ENCODE results near the gene ARHGAP9. TPM values are rescaled to one million over a fixed set of nuclear protein-coding genes. Genes with fewer than 3 reads are reported as not detected.

The ARHGAP9 gene
- total RNA-seq, 1 donor from 2014 or later = 1.1 TPM

DNA sequence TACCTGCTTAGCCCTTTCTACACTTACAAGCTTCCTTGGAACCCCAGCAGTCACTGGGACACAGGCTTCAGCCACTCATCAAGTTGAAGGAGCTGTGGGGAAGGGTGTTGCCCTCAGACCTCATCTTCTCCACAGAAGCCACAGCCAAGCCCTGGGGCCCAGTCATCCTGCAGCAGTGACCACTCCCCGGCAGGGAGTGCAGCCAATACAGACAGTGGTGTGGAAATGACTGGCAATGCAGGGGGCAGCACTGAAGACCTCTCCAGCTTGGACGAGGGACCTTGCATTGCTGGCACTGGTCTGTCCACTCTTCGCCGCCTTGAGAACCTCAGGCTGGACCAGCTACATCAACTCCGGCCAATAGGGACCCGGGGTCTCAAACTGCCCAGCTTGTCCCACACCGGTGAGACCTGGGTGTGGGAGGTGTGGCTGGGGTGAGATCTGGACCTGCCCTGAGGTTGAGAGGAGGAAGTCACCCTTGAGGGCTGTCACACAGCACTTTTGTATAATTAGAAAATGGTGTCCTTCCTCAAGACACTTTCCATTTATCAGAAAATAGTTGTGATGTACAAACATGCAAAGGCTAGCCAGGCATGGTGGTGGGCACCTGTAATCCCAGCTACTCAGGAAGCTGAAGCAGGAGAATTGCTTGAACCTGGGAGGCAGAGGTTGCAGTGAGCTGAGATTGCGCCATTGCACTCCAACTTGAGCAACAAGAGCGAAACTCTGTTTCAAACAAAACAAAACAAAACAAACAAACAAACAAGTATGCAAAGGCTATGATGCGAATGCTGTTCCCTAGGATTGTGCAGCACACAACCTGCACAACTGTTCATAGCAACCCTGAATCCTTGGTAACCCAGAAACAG lies 10.1 kb downstream of the ARHGAP9 start:
- TF ChIP-seq, protein P1, sequence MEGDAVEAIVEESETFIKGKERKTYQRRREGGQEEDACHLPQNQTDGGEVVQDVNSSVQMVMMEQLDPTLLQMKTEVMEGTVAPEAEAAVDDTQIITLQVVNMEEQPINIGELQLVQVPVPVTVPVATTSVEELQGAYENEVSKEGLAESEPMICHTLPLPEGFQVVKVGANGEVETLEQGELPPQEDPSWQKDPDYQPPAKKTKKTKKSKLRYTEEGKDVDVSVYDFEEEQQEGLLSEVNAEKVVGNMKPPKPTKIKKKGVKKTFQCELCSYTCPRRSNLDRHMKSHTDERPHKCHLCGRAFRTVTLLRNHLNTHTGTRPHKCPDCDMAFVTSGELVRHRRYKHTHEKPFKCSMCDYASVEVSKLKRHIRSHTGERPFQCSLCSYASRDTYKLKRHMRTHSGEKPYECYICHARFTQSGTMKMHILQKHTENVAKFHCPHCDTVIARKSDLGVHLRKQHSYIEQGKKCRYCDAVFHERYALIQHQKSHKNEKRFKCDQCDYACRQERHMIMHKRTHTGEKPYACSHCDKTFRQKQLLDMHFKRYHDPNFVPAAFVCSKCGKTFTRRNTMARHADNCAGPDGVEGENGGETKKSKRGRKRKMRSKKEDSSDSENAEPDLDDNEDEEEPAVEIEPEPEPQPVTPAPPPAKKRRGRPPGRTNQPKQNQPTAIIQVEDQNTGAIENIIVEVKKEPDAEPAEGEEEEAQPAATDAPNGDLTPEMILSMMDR (IDR thresholded peaks at IDR 0.05; ENCODE audit: insufficient read depth, low read length, poor library complexity, severe bottlenecking) = no peak
- H3K36me3 ChIP-seq (ENCODE audit: control insufficient read depth, insufficient read depth, low read length) = no peaks in the 10 kb centered on the region
- H3K4me3 ChIP-seq (ENCODE audit: low read depth, low read length) = no peak overlapping the region
- DNase-seq (ENCODE audit: low read depth) = no peak
- peaks cover 52% of the 10 kb centered on the region for H3K27me3 ChIP-seq (ENCODE audit: control insufficient read depth, insufficient read depth, low read length)

DNA sequence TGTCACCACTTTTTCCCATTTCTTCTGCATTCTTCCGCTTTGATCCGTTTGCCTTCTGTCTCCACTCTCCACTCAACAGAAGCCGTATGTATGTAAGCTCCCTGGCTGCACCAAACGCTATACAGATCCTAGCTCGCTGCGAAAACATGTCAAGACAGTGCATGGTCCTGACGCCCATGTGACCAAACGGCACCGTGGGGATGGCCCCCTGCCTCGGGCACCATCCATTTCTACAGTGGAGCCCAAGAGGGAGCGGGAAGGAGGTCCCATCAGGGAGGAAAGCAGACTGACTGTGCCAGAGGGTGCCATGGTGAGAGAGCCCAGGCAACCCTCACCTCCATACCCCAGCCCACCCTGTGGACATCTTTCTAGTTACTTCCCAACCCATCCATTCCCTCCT lies 11.8 kb downstream of the ARHGAP9 start:
- DNase-seq (ENCODE audit: low read depth) = no peak
- Histone ChIP-seq H3K4me3 (ENCODE audit: low read depth, low read length) (no peak overlapping the region), H3K27me3 (ENCODE audit: control insufficient read depth, insufficient read depth, low read length) (peaks cover 42% of the 10 kb centered on the region), H3K36me3 (ENCODE audit: control insufficient read depth, insufficient read depth, low read length) (no peaks in the 10 kb centered on the region)
- TF ChIP-seq, protein P1 (IDR thresholded peaks at IDR 0.05; ENCODE audit: insufficient read depth, low read length, poor library complexity, severe bottlenecking) = no peak

DNA sequence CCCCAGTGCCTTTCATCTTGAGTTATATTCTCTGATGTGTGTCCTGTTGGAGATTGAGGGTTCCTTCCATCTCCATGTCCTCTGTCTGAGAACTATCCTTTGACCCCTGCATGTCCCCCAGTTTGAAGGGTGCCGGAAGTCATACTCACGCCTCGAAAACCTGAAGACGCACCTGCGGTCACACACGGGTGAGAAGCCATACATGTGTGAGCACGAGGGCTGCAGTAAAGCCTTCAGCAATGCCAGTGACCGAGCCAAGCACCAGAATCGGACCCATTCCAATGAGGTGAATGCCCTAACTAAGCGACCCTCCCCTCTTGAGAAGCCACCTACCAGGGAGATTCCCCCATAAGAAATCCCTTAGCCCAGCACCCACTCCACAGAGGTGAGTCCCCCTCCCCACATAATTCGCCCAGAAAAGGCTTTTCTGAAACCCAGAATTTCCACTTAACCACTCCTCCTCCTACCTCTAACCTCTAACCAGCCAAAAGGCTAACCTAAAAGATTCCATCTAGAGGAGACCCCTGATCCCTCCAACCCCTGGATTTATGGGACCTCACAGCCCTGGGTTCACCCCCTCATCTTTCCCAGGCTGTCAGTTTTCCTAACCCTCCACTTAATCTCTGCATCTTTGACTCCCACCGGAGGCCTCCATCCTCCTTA lies 12.3 kb downstream of the ARHGAP9 start:
- no peak for DNase-seq (ENCODE audit: low read depth)
- Histone ChIP-seq H3K36me3 (ENCODE audit: control insufficient read depth, insufficient read depth, low read length) (no peaks in the 10 kb centered on the region), H3K4me3 (ENCODE audit: low read depth, low read length) (no peak overlapping the region), H3K27me3 (ENCODE audit: control insufficient read depth, insufficient read depth, low read length) (peaks cover 38% of the 10 kb centered on the region)
- TF ChIP-seq, protein P1 (IDR thresholded peaks at IDR 0.05; ENCODE audit: insufficient read depth, low read length, poor library complexity, severe bottlenecking) = no peak

DNA sequence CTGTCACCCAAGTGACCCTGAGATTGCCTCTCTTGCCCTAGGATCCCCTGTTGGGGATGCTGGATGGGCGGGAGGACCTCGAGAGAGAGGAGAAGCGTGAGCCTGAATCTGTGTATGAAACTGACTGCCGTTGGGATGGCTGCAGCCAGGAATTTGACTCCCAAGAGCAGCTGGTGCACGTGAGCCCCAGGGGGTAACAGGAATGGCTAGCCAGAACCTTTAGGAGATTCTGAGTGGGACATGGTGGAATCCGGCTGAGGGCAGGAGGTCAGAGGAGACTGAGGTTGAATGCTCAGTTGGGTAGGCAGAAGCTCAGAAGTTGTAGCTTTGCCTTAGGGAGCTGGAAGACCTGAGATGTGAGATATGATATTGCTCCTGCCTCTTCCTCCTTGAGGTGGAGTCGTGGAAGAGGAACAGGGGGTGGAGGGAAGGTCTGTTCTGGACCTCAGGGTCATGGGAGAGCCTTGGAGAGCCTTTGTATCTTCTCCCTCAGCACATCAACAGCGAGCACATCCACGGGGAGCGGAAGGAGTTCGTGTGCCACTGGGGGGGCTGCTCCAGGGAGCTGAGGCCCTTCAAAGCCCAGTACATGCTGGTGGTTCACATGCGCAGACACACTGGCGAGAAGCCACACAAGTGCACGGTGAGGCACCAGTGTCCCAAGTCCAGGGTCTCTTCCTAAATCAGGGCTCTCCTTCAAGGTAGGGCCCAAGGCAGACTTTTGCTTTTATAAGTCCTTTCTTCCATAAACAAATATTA lies 13.7 kb downstream of the ARHGAP9 start:
- Histone ChIP-seq H3K36me3 (ENCODE audit: control insufficient read depth, insufficient read depth, low read length) (no peaks in the 10 kb centered on the region), H3K4me3 (ENCODE audit: low read depth, low read length) (no peak overlapping the region), H3K27me3 (ENCODE audit: control insufficient read depth, insufficient read depth, low read length) (peaks cover 29% of the 10 kb centered on the region)
- TF ChIP-seq, protein P1 (IDR thresholded peaks at IDR 0.05; ENCODE audit: insufficient read depth, low read length, poor library complexity, severe bottlenecking) = no peak
- no peak for DNase-seq (ENCODE audit: low read depth)

DNA sequence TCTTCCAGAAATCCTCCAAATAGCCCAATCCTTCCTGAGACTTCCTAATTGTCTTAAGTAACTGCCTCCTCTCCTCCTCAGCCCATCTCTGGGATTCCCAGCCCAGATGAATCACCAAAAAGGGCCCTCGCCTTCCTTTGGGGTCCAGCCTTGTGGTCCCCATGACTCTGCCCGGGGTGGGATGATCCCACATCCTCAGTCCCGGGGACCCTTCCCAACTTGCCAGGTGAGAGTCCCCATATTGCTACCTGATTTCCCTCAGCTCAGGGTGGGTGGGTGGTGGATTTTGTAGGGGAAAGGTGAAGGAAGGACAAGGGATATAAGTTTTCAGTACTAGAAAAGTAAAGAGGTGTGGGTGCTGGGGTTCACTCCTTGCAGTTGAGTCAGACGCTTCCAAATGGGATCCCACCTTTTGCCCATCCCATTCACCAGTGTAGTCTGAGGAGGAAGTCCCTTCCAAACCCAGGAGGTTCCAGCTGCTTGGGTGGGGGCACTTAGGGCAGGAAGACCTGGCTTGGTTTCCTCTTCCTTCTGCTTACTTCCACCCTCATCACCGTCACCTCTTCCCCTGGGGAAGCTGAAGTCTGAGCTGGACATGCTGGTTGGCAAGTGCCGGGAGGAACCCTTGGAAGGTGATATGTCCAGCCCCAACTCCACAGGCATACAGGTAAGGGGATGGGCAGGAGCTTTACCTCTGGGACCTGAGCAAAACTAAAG lies 14.5 kb downstream of the ARHGAP9 start:
- Histone ChIP-seq H3K36me3 (ENCODE audit: control insufficient read depth, insufficient read depth, low read length) (no peaks in the 10 kb centered on the region), H3K4me3 (ENCODE audit: low read depth, low read length) (no peak overlapping the region), H3K27me3 (ENCODE audit: control insufficient read depth, insufficient read depth, low read length) (peaks cover 24% of the 10 kb centered on the region)
- no peak for DNase-seq (ENCODE audit: low read depth)
- TF ChIP-seq, protein P1 (IDR thresholded peaks at IDR 0.05; ENCODE audit: insufficient read depth, low read length, poor library complexity, severe bottlenecking) = no peak

All from kidney epithelial cell (primary cell).